ENCODE measurements around the gene P2RX3.
"Not testable (repeated sequence)": the region's sequence is repeated elsewhere in the genome, so short reads cannot be mapped to it uniquely, and the experiment has no call there.

Gene P2RX3

GRCh38 chr11:57392066-57392762, 54.1 kb downstream of the P2RX3 start:
- H3K4me1 ChIP-seq (ENCODE audit: insufficient read depth, low read length) = no peaks in the 10 kb centered on the region

GRCh38 chr11:57392763-57393105, 54.6 kb downstream of the P2RX3 start:
- Histone ChIP-seq H3K4me1 (ENCODE audit: insufficient read depth, low read length) (no peaks in the 10 kb centered on the region), H3K36me3 (ENCODE audit: insufficient read depth, low read length) (no peaks in the 10 kb centered on the region), H3K9me3 (ENCODE audit: control insufficient read depth, insufficient read depth, low read length) (no peaks in the 10 kb centered on the region), H3K9ac (ENCODE audit: low read depth, low read length) (no peak overlapping the region)

More at GRCh38 chr11:57392066-57392762, 54.1 kb downstream of the P2RX3 start:
- H3K36me3 ChIP-seq (ENCODE audit: insufficient read depth, low read length) = no peaks in the 10 kb centered on the region
- no peaks in the 10 kb centered on the region for H3K9me3 ChIP-seq (ENCODE audit: control insufficient read depth, insufficient read depth, low read length)
- no peak overlapping the region for H3K9ac ChIP-seq (ENCODE audit: low read depth, low read length)

GRCh38 chr11:57394203-57394965, 56.2 kb downstream of the P2RX3 start:
- no peaks in the 10 kb centered on the region for H3K9me3 ChIP-seq (ENCODE audit: control insufficient read depth, insufficient read depth, low read length)

GRCh38 chr11:57395905-57396623, 57.9 kb downstream of the P2RX3 start:
- Histone ChIP-seq H3K36me3 (ENCODE audit: insufficient read depth, low read length) (no peaks in the 10 kb centered on the region), H3K9ac (ENCODE audit: low read depth, low read length) (no peak overlapping the region)

More at GRCh38 chr11:57394203-57394965, 56.2 kb downstream of the P2RX3 start:
- Histone ChIP-seq H3K9ac (ENCODE audit: low read depth, low read length) (no peak overlapping the region), H3K36me3 (ENCODE audit: insufficient read depth, low read length) (no peaks in the 10 kb centered on the region), H3K4me1 (ENCODE audit: insufficient read depth, low read length) (0 out of 2 replicates have a peak, but pooled peaks cover 1% of the 10 kb centered on the region)

GRCh38 chr11:57396744-57397143, 58.6 kb downstream of the P2RX3 start:
- Histone ChIP-seq H3K9me3 (ENCODE audit: control insufficient read depth, insufficient read depth, low read length) (no peaks in the 10 kb centered on the region), H3K9ac (ENCODE audit: low read depth, low read length) (no peak overlapping the region), H3K4me1 (ENCODE audit: insufficient read depth, low read length) (0 out of 2 replicates have a peak, but pooled peaks cover 8% of the 10 kb centered on the region), H3K36me3 (ENCODE audit: insufficient read depth, low read length) (no peaks in the 10 kb centered on the region)

More at GRCh38 chr11:57395905-57396623, 57.9 kb downstream of the P2RX3 start:
- 0 out of 2 replicates have a peak, but pooled peaks cover 8% of the 10 kb centered on the region for H3K4me1 ChIP-seq (ENCODE audit: insufficient read depth, low read length)
- H3K9me3 ChIP-seq (ENCODE audit: control insufficient read depth, insufficient read depth, low read length) = no peaks in the 10 kb centered on the region

- H3K9ac ChIP-seq (ENCODE audit: low read depth, low read length) = no peak overlapping the region
- H3K4me1 ChIP-seq (ENCODE audit: insufficient read depth, low read length) = 0 out of 2 replicates have a peak, but pooled peaks cover 8% of the 10 kb centered on the region
- H3K9me3 ChIP-seq (ENCODE audit: control insufficient read depth, insufficient read depth, low read length) = no peaks in the 10 kb centered on the region
- H3K36me3 ChIP-seq (ENCODE audit: insufficient read depth, low read length) = no peaks in the 10 kb centered on the region
Measured at GRCh38 chr11:57397394-57397990, 59.3 kb downstream of the P2RX3 start.

GRCh38 chr11:57399221-57399620, 61.1 kb downstream of the P2RX3 start:
- Histone ChIP-seq H3K36me3 (ENCODE audit: insufficient read depth, low read length) (no peaks in the 10 kb centered on the region), H3K4me1 (ENCODE audit: insufficient read depth, low read length) (0 out of 2 replicates have a peak, but pooled peaks cover 8% of the 10 kb centered on the region), H3K9me3 (ENCODE audit: control insufficient read depth, insufficient read depth, low read length) (no peaks in the 10 kb centered on the region), H3K9ac (ENCODE audit: low read depth, low read length) (no peak overlapping the region)

- Histone ChIP-seq H3K4me1 (ENCODE audit: insufficient read depth, low read length) (0 out of 2 replicates have a peak, but pooled peaks cover 8% of the 10 kb centered on the region), H3K9me3 (ENCODE audit: control insufficient read depth, insufficient read depth, low read length) (no peaks in the 10 kb centered on the region)
Measured at GRCh38 chr11:57399972-57400578, 61.9 kb downstream of the P2RX3 start.

GRCh38 chr11:57402188-57403002, 64.2 kb downstream of the P2RX3 start:
- Histone ChIP-seq H3K9me3 (ENCODE audit: control insufficient read depth, insufficient read depth, low read length) (no peaks in the 10 kb centered on the region), H3K9ac (ENCODE audit: low read depth, low read length) (no peak overlapping the region), H3K4me1 (ENCODE audit: insufficient read depth, low read length) (0 out of 2 replicates have a peak, but pooled peaks cover 8% of the 10 kb centered on the region), H3K36me3 (ENCODE audit: insufficient read depth, low read length) (no peaks in the 10 kb centered on the region)

More at GRCh38 chr11:57399972-57400578, 61.9 kb downstream of the P2RX3 start:
- Histone ChIP-seq H3K9ac (ENCODE audit: low read depth, low read length) (no peak overlapping the region), H3K36me3 (ENCODE audit: insufficient read depth, low read length) (no peaks in the 10 kb centered on the region)

GRCh38 chr11:57403003-57403801, 65.0 kb downstream of the P2RX3 start:
- H3K9ac ChIP-seq (ENCODE audit: low read depth, low read length); H3K36me3 ChIP-seq (ENCODE audit: insufficient read depth, low read length): not testable (repeated sequence)

GRCh38 chr11:57403802-57404147, 65.6 kb downstream of the P2RX3 start:
- Histone ChIP-seq H3K9ac (ENCODE audit: low read depth, low read length) (no peak overlapping the region), H3K4me1 (ENCODE audit: insufficient read depth, low read length) (0 out of 2 replicates have a peak, but pooled peaks cover 8% of the 10 kb centered on the region), H3K9me3 (ENCODE audit: control insufficient read depth, insufficient read depth, low read length) (no peaks in the 10 kb centered on the region), H3K36me3 (ENCODE audit: insufficient read depth, low read length) (no peaks in the 10 kb centered on the region; the same call in 1 of the 2 replicates)

More at GRCh38 chr11:57403003-57403801, 65.0 kb downstream of the P2RX3 start:
- H3K4me1 ChIP-seq (ENCODE audit: insufficient read depth, low read length); H3K9me3 ChIP-seq (ENCODE audit: control insufficient read depth, insufficient read depth, low read length): not testable (repeated sequence)

- H3K9me3 ChIP-seq (ENCODE audit: control insufficient read depth, insufficient read depth, low read length) = no peaks in the 10 kb centered on the region
- peaks cover under 1% of the 10 kb centered on the region; the same call in 1 of the 2 replicates for H3K36me3 ChIP-seq (ENCODE audit: insufficient read depth, low read length)
- no peak overlapping the region for H3K9ac ChIP-seq (ENCODE audit: low read depth, low read length)
- H3K4me1 ChIP-seq (ENCODE audit: insufficient read depth, low read length) = no peaks in the 10 kb centered on the region
Measured at GRCh38 chr11:57405271-57405860, 67.2 kb downstream of the P2RX3 start.
